GM12891 (cell line): ENCODE results near the gene ARL8A.

Experiments used
- DNase-seq: peaks from one replicate; pipeline ENCODE4 v3.0.0; 2011; ENCODE audit warnings: low spot score; ENCODE audit not compliant: insufficient read length
- FAIRE-seq: peaks from 2 replicates; lab custom pipeline; 2011; peaks lifted over from hg19 to GRCh38; lab: Jason Lieb, UNC
- PAX5 ChIP-seq: IDR thresholded peaks from 2 replicates; pipeline ENCODE4 v1.6.1; 2011; ENCODE audit warnings: low read length, moderate library complexity, mild to moderate bottlenecking; ENCODE audit not compliant: insufficient read depth, severe bottlenecking
- POLR2A ChIP-seq: IDR thresholded peaks from 2 replicates; pipeline ENCODE4 v1.6.1; 2011; ENCODE audit warnings: low read depth, low read length, control low read depth
- POLR2AphosphoS5 ChIP-seq: IDR thresholded peaks from 2 replicates; pipeline ENCODE4 v1.6.1; 2011; ENCODE audit warnings: low read depth, low read length, control low read depth
- POU2F2 ChIP-seq: IDR thresholded peaks from 2 replicates; pipeline ENCODE4 v1.6.1; 2011; ENCODE audit warnings: low read depth, mild to moderate bottlenecking, control low read depth, low read length, moderate library complexity
- SPI1 ChIP-seq: IDR thresholded peaks from 2 replicates; pipeline ENCODE4 v1.6.1; 2011; ENCODE audit warnings: low read depth, low read length, control low read depth
- TAF1 ChIP-seq: IDR thresholded peaks from 2 replicates; pipeline ENCODE4 v1.6.1; 2011; ENCODE audit warnings: low read depth, low read length, control low read depth

Gene ARL8A

GRCh38 chr1:202106340-202107254, 37.9 kb downstream of the ARL8A start:
- FAIRE-seq, result no peak
- TF ChIP-seq POLR2A (no peak), TAF1 (no peak), PAX5 (no peak), SPI1 (no peak), POU2F2 (no peak)
- no peak for DNase-seq

GRCh38 chr1:202105571-202106339, 38.8 kb downstream of the ARL8A start:
- DNase-seq (no peak), FAIRE-seq (no peak)
- TF ChIP-seq POLR2AphosphoS5 (no peak), POU2F2 (no peak), TAF1 (no peak), SPI1 (no peak), POLR2A (no peak), PAX5 (no peak)

- TF ChIP-seq POLR2A (no peak), POU2F2 (no peak)
- no peak for FAIRE-seq
- DNase-seq, result no peak
These were observed 40.5 kb downstream of the ARL8A start for GRCh38 chr1:202104073-202104472.

- FAIRE-seq, result no peak
- no peak for DNase-seq
- TF ChIP-seq POLR2A (no peak), PAX5 (no peak), SPI1 (no peak), POU2F2 (no peak), TAF1 (no peak), POLR2AphosphoS5 (no peak)
These were observed 43.4 kb downstream of the ARL8A start for GRCh38 chr1:202101184-202101583.

- DNase-seq, result no peak
- FAIRE-seq, result no peak
- no peak for TF ChIP-seq PAX5
- TF ChIP-seq POLR2A, result no peak
- no peak for TF ChIP-seq TAF1
- TF ChIP-seq POU2F2, result no peak
- no peak for TF ChIP-seq POLR2AphosphoS5
- no peak for TF ChIP-seq SPI1
These were observed 50.7 kb downstream of the ARL8A start for GRCh38 chr1:202093858-202094257.

GRCh38 chr1:202090994-202091393, 53.5 kb downstream of the ARL8A start:
- TF ChIP-seq POU2F2, result no peak
- TF ChIP-seq SPI1, result no peak
- TF ChIP-seq TAF1, result no peak
- FAIRE-seq (no peak), DNase-seq (no peak)

- FAIRE-seq, result no peak
- no peak for DNase-seq
- TF ChIP-seq TAF1 (no peak), SPI1 (no peak), PAX5 (no peak), POLR2A (no peak), POLR2AphosphoS5 (no peak), POU2F2 (no peak)
These were observed 56.3 kb downstream of the ARL8A start for GRCh38 chr1:202088206-202088605.

- FAIRE-seq, result no peak
- TF ChIP-seq POLR2AphosphoS5 (no peak), TAF1 (no peak), POLR2A (no peak), POU2F2 (no peak), SPI1 (no peak), PAX5 (no peak)
- no peak for DNase-seq
These were observed 57.8 kb downstream of the ARL8A start for GRCh38 chr1:202086579-202087350.

- no peak for DNase-seq
- no peak for FAIRE-seq
- no peak for TF ChIP-seq POU2F2
- no peak for TF ChIP-seq POLR2AphosphoS5
- no peak for TF ChIP-seq PAX5
- no peak for TF ChIP-seq TAF1
- no peak for TF ChIP-seq POLR2A
- no peak for TF ChIP-seq SPI1
These were observed 58.7 kb downstream of the ARL8A start for GRCh38 chr1:202085682-202086373.
